GM12801 (cell line): ENCODE measurements around the gene CLCN5.

ENCODE experiments used
- CTCF ChIP-seq: IDR thresholded peaks from one replicate; pipeline ENCODE4 v1.5.1; 2011; ENCODE audit warnings: control low read depth; ENCODE audit not compliant: insufficient read length; ENCODE audit errors: extremely low read depth

CLCN5 gene

GRCh38 chrX:50036426-50036825 lies 114.0 kb downstream of the CLCN5 start:
- TF ChIP-seq CTCF: no peak

- no peak for TF ChIP-seq CTCF
These were observed 123.4 kb downstream of the CLCN5 start for GRCh38 chrX:50045823-50046222.

- no peak for TF ChIP-seq CTCF
These were observed 126.8 kb downstream of the CLCN5 start for GRCh38 chrX:50049228-50049627.

GRCh38 chrX:50054147-50054546 lies 131.8 kb downstream of the CLCN5 start:
- no peak for TF ChIP-seq CTCF

GRCh38 chrX:50066318-50066937 lies 144.0 kb downstream of the CLCN5 start:
- TF ChIP-seq CTCF: no peak

GRCh38 chrX:50067435-50068284 lies 145.3 kb downstream of the CLCN5 start:
- no peak for TF ChIP-seq CTCF

- TF ChIP-seq CTCF: no peak
These were observed 145.8 kb downstream of the CLCN5 start for GRCh38 chrX:50068285-50068563.
